SK-N-MC (cell line): Measurements from ENCODE around the gene PLXNA4.

ENCODE experiments used
- DNase-seq: peaks from one replicate; pipeline ENCODE4 v3.0.0-alpha.2; 2011; ENCODE audit warnings: low read depth, low spot score
- H3K27ac ChIP-seq: fragments of 200-600 bp; sonication (generic); 2 replicates; pipeline ENCODE4 v1.5.1; 2016; ENCODE audit warnings: mixed run types
- H3K36me3 ChIP-seq: fragments of 200-600 bp; sonication (generic); 2 replicates; pipeline ENCODE4 v1.6.1; 2017; ENCODE audit warnings: antibody characterized with exemption, low read length, mixed read lengths; ENCODE audit not compliant: insufficient read depth
- H3K4me3 ChIP-seq: fragments of 200-600 bp; sonication (generic); 2 replicates; pipeline ENCODE4 v1.5.1; 2016
- H3K9ac ChIP-seq: fragments of 200-600 bp; sonication (generic); 2 replicates; pipeline ENCODE4 v1.8.0; 2017; ENCODE audit warnings: mixed run types, mixed read lengths; ENCODE audit not compliant: insufficient read length
- H3K9me3 ChIP-seq: fragments of 200-600 bp; sonication (generic); 2 replicates; pipeline ENCODE4 v1.6.1; 2017; ENCODE audit warnings: low read depth, mild to moderate bottlenecking, antibody characterized with exemption, low read length, moderate library complexity, mixed read lengths
- EZH2 ChIP-seq: fragments of 200-600 bp; sonication (generic); IDR thresholded peaks from one replicate; pipeline ENCODE4 v1.6.1; 2017; ENCODE audit warnings: antibody characterized with exemption
- FOXP2 ChIP-seq: optimal IDR thresholded peaks from 2 replicates; pipeline ENCODE3; 2011; ENCODE audit warnings: mild to moderate bottlenecking, moderate library complexity; ENCODE audit not compliant: insufficient read depth; ENCODE audit errors: extremely low read length, control extremely low read depth
- POLR2AphosphoS5 ChIP-seq: IDR thresholded peaks from 2 replicates; pipeline ENCODE4 v1.6.1; 2012; ENCODE audit warnings: mild to moderate bottlenecking, low read depth, low read length, borderline replicate concordance

PLXNA4 gene

GRCh38 chr7:132404261-132404660, 172.0 kb downstream of the PLXNA4 start:
- no peak for DNase-seq
- H3K9ac ChIP-seq = no peak overlapping the region
- TF ChIP-seq POLR2AphosphoS5 (no peak), EZH2 (no peak), FOXP2 (no peak)
- H3K36me3 ChIP-seq = no peaks in the 10 kb centered on the region
- no peak overlapping the region for H3K27ac ChIP-seq
- H3K4me3 ChIP-seq = no peak overlapping the region
- H3K9me3 ChIP-seq = no peaks in the 10 kb centered on the region

- no peaks in the 10 kb centered on the region for H3K36me3 ChIP-seq
- no peak for DNase-seq
Observed at GRCh38 chr7:132403465-132404110, 172.7 kb downstream of the PLXNA4 start.

DNA sequence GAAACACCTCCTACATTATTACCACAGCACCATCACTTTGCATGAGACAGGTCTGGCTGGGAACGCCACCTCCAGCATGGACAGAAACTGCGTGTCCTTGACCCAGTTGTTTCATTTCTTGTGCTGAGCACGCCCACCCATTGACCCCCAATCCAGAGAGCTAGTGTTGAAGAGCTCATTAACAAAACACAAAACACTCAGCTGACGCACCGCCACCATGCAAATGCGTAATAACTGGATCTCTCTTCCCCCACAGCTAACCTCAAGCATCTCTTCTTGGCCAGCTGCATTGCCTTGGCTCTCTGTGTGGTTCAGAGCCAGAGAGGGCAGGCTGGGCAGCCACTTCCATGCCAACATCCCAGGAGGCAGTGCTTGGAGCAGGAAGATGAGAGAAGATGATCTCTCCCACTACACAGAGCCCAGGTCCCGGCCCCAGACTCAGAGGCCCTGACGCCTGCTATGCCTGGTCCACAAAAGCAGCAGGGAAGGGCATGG, 173.5 kb downstream of the PLXNA4 start:
- Histone ChIP-seq H3K4me3 (no peak overlapping the region), H3K36me3 (no peaks in the 10 kb centered on the region), H3K9ac (no peak overlapping the region), H3K9me3 (no peaks in the 10 kb centered on the region), H3K27ac (no peak overlapping the region)
- DNase-seq = no peak
- TF ChIP-seq EZH2 = no peak
- no peak for TF ChIP-seq POLR2AphosphoS5
- TF ChIP-seq FOXP2 = no peak

More at GRCh38 chr7:132403465-132404110, 172.7 kb downstream of the PLXNA4 start:
- H3K4me3 ChIP-seq = no peak overlapping the region
- H3K9me3 ChIP-seq = no peaks in the 10 kb centered on the region
- no peak overlapping the region for H3K9ac ChIP-seq
- no peak overlapping the region for H3K27ac ChIP-seq
- no peak for TF ChIP-seq POLR2AphosphoS5
- TF ChIP-seq EZH2 = no peak
- TF ChIP-seq FOXP2 = no peak

DNA sequence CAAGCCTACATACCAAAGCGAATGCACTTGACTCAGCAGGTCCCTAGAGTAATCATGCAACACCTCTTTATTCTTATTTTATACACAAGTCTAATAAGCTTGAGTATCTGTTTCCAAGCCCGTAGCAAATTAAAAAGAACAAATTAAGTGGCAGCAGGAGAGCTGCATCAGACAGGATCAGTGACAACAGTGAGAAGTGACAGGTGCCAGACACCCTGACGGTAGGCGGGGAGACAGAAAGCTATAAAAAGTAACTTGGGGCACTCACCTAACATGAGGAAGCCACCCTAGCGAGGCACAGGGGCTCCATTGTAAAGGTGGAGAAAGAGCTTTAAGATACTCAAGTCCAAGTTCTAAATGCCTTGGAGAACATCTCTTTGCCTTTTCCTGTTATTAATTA, 174.2 kb downstream of the PLXNA4 start:
- DNase-seq = no peak
- no peaks in the 10 kb centered on the region for H3K36me3 ChIP-seq
- H3K9ac ChIP-seq = no peak overlapping the region
- no peak overlapping the region for H3K27ac ChIP-seq
- no peaks in the 10 kb centered on the region for H3K9me3 ChIP-seq
- TF ChIP-seq POLR2AphosphoS5 (no peak), FOXP2 (no peak), EZH2 (no peak)
- H3K4me3 ChIP-seq = no peak overlapping the region

GRCh38 chr7:132400561-132401142, 175.6 kb downstream of the PLXNA4 start:
- no peak for DNase-seq
- no peak for TF ChIP-seq POLR2AphosphoS5
- no peak for TF ChIP-seq FOXP2
- no peak for TF ChIP-seq EZH2

GRCh38 chr7:132399367-132399766, 176.9 kb downstream of the PLXNA4 start:
- TF ChIP-seq POLR2AphosphoS5 (no peak), FOXP2 (no peak)
- DNase-seq = no peak
- no peak overlapping the region for H3K27ac ChIP-seq
- no peak overlapping the region for H3K9ac ChIP-seq
- no peaks in the 10 kb centered on the region for H3K36me3 ChIP-seq
- H3K9me3 ChIP-seq = no peaks in the 10 kb centered on the region
- no peak overlapping the region for H3K4me3 ChIP-seq

More at GRCh38 chr7:132400561-132401142, 175.6 kb downstream of the PLXNA4 start:
- Histone ChIP-seq H3K9ac (no peak overlapping the region), H3K4me3 (no peak overlapping the region), H3K27ac (no peak overlapping the region), H3K36me3 (no peaks in the 10 kb centered on the region), H3K9me3 (no peaks in the 10 kb centered on the region)

GRCh38 chr7:132398253-132398925, 177.9 kb downstream of the PLXNA4 start:
- Histone ChIP-seq H3K9me3 (no peaks in the 10 kb centered on the region), H3K36me3 (no peaks in the 10 kb centered on the region), H3K27ac (no peak overlapping the region), H3K4me3 (no peak overlapping the region), H3K9ac (no peak overlapping the region)
- TF ChIP-seq FOXP2 (no peak), POLR2AphosphoS5 (no peak), EZH2 (no peak)
- no peak for DNase-seq

DNA sequence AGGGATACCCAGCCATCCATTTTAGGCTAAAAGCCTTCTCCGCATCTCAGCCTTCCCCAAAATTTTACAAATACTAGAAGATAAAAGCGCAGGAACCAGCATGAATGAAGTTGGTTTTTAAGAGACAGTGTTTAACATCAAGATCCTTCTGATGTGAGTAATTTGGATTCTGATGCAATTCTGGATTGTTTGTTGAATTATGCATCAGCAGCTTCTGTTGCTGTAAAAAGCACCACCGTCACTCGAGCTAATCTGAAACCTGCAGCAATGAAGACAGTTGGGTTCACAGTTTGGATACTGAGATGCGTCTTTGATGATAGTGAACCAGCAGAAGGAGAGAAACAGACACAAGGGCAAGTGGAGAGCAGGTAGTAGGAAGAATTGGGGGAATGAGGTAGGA, 179.2 kb downstream of the PLXNA4 start:
- Histone ChIP-seq H3K36me3 (no peaks in the 10 kb centered on the region), H3K9me3 (no peaks in the 10 kb centered on the region), H3K9ac (no peak overlapping the region), H3K27ac (no peak overlapping the region), H3K4me3 (no peak overlapping the region)
- DNase-seq = no peak
- TF ChIP-seq FOXP2 (no peak), EZH2 (no peak), POLR2AphosphoS5 (no peak)
